Type B pancreatic cell (in vitro differentiated cells): Measurements from ENCODE around the gene IZUMO1R. TPM values are rescaled to one million over a fixed set of nuclear protein-coding genes. Genes with fewer than 3 reads are reported as not detected.

Experiments
- DNase-seq: peaks from one replicate; pipeline ENCODE4 v3.0.0; 2021; ENCODE audit warnings: mixed read lengths; ENCODE audit not compliant: unreplicated experiment; ENCODE audit errors: extremely low spot score
- H3K27ac Mint-ChIP-seq: 2 replicates; pipeline ENCODE4 v1.8.0; 2021; ENCODE audit warnings: mild to moderate bottlenecking, mixed read lengths
- H3K27me3 Mint-ChIP-seq: 2 replicates; pipeline ENCODE4 v1.8.0; 2021; ENCODE audit warnings: mixed read lengths
- H3K36me3 Mint-ChIP-seq: 2 replicates; pipeline ENCODE4 v1.8.0; 2021; ENCODE audit warnings: mixed read lengths
- H3K4me1 Mint-ChIP-seq: one replicate; pipeline ENCODE4 v1.8.0; 2021; ENCODE audit warnings: mixed read lengths; ENCODE audit not compliant: unreplicated experiment
- H3K4me3 Mint-ChIP-seq: 2 replicates; pipeline ENCODE4 v1.8.0; 2021; ENCODE audit warnings: mild to moderate bottlenecking, mixed read lengths
- H3K9me3 Mint-ChIP-seq: 2 replicates; pipeline ENCODE4 v1.8.0; 2021; ENCODE audit warnings: mixed read lengths
- total RNA-seq: library from RNA; stranded (reverse); gene quantifications from 2 replicates; pipeline ENCODE4 v1.2.1, GENCODE V29; 2021; ENCODE audit warnings: low replicate concordance
- TF ChIP-seq, protein P1 (sequence below): fragments of 200-600 bp; sonication (generic); conservative IDR thresholded peaks from 2 replicates; pipeline ENCODE4 v1.5.0; 2021; ENCODE audit warnings: antibody characterized with exemption, mild to moderate bottlenecking

IZUMO1R gene
- total RNA-seq, 1 donor from 2014 or later, result not detected

DNA sequence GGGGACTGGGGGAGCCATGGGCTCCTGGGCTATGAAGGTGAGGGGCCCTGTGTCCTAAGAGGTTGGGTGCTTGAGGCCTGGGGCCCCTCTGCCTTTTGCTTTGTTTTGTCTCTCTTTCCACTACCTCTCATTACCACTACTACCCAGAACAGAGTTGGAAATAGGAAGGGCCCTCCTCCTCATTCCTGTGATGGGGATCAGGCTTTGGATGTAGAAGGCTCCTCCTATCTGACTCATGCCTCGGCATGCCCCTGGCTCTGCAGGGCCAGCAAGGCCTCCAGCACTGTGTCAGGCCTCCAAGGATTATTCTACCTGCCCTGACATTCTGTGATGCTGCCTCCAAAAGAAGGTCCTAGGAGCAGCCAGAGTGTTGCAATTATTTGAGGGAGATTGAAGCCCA is 766 bp downstream of the IZUMO1R start:
- Mint-ChIP-seq H3K4me3 (no peak overlapping the region), H3K27ac (no peak overlapping the region), H3K9me3 (no peaks in the 10 kb centered on the region), H3K36me3 (no peaks in the 10 kb centered on the region), H3K27me3 (peaks cover 26% of the 10 kb centered on the region), H3K4me1 (peaks cover 3% of the 10 kb centered on the region)
- DNase-seq, result no peak
- TF ChIP-seq, protein P1, sequence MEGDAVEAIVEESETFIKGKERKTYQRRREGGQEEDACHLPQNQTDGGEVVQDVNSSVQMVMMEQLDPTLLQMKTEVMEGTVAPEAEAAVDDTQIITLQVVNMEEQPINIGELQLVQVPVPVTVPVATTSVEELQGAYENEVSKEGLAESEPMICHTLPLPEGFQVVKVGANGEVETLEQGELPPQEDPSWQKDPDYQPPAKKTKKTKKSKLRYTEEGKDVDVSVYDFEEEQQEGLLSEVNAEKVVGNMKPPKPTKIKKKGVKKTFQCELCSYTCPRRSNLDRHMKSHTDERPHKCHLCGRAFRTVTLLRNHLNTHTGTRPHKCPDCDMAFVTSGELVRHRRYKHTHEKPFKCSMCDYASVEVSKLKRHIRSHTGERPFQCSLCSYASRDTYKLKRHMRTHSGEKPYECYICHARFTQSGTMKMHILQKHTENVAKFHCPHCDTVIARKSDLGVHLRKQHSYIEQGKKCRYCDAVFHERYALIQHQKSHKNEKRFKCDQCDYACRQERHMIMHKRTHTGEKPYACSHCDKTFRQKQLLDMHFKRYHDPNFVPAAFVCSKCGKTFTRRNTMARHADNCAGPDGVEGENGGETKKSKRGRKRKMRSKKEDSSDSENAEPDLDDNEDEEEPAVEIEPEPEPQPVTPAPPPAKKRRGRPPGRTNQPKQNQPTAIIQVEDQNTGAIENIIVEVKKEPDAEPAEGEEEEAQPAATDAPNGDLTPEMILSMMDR, result no peak

DNA sequence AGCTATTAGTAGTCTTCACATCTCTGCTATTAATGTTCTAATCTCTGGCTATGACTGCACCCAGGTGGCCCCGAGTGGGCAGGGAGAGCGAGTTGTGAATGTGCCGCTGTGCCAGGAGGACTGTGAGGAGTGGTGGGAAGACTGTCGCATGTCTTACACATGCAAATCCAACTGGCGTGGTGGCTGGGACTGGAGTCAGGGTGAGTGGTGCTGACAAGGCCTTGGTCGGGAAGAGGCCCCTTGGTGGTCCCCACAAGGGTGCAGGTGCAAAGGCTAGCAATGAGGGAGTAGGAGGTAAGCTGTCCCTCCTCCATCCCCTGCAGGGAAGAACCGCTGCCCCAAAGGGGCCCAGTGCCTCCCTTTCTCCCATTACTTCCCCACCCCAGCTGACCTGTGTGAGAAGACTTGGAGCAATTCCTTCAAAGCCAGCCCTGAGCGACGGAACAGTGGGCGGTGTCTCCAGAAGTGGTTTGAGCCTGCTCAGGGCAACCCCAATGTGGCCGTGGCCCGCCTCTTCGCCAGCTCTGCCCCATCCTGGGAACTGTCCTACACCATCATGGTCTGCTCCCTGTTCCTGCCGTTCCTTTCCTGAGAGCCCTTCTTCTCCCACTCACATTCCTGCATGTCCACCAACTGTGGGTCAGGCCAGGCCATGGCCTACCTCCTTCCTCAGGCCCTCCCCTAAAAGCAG is 2.9 kb downstream of the IZUMO1R start:
- Mint-ChIP-seq H3K4me1 (peaks cover 4% of the 10 kb centered on the region), H3K9me3 (no peaks in the 10 kb centered on the region), H3K27ac (no peak overlapping the region), H3K4me3 (no peak overlapping the region), H3K27me3 (peaks cover 17% of the 10 kb centered on the region), H3K36me3 (no peaks in the 10 kb centered on the region)
- TF ChIP-seq, protein P1, result no peak
- DNase-seq, result no peak

DNA sequence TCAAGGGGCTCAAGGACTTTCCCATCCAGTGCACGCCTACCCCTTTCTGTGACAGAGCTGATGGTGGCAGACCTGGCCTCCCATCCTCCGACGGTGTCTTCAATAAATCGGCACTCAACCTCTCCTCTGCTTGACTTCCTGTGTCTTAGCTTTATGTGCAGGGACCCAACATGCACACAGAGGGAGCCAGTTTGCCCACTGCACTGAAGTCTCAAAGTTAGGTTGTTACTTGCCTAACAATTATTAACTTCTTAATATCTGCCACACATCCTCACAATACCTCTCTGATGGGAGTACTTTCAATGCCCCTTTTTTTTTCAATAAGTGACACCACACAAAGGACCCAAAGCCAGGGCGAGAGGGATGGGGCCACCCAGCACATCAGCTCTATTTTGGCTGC is 3.6 kb downstream of the IZUMO1R start:
- Mint-ChIP-seq H3K27ac (no peak overlapping the region), H3K27me3 (peaks cover 15% of the 10 kb centered on the region), H3K4me1 (peaks cover 4% of the 10 kb centered on the region), H3K9me3 (no peaks in the 10 kb centered on the region), H3K4me3 (no peak overlapping the region), H3K36me3 (no peaks in the 10 kb centered on the region)
- TF ChIP-seq, protein P1, result no peak
- no peak for DNase-seq

DNA sequence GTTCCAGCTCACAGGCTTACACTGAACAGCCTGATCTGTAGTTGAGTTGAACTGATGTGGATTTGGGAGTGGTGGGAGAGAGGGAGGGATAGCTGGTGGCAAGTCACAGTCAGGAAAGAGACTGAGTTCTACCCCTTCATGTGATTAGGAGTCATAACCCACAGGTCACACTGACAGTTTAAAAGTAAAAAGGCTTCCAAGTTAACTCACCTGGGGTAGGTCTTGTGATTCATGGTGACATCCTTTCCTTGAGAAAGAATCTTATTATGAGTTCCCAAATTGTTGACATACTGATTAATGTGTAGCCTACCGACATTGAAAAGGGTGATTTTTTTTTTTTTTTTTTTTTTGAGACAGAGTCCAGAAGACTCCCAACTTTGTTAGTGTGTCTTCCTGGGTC is 5.4 kb downstream of the IZUMO1R start:
- TF ChIP-seq, protein P1, result no peak

DNA sequence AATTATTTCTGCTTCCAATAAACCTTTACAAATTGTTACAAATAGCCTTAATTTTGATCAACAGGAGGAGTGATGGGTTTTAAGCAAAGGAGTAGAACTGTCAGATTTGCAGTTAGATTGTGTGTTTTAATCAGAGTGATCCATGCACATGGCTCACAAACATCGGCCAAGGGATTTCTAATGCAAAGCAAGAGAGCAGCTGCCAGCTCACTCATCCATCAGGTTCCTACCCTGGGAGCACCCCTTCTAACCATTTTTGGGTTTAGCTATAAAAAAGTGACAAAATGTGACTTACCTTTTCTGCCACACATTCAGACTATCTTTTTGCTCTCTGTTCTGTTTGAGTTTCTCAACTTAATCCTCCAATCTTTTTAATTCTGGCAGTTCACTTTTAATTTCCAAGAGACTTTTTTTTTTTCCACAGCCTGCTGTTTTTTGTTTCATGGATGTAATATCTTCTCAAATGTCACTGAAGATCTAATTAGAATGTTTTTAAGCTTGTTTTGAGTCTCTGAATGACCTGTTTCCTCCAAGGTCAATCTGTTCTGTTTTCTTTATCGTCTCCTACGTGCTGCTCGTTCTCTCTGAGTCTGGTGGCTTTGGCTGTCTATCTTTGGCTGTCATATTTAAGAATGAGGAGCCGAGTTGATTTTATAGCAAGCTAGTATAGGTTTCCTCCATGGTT is 6.0 kb downstream of the IZUMO1R start:
- Mint-ChIP-seq H3K27me3 (peaks cover 12% of the 10 kb centered on the region), H3K4me1 (peaks cover 4% of the 10 kb centered on the region), H3K4me3 (no peak overlapping the region), H3K36me3 (no peaks in the 10 kb centered on the region), H3K9me3 (no peaks in the 10 kb centered on the region), H3K27ac (no peak overlapping the region)
- DNase-seq, result no peak
- TF ChIP-seq, protein P1, result no peak

More for the DNA sequence above, 5.4 kb downstream of the IZUMO1R start:
- Mint-ChIP-seq H3K27ac (no peak overlapping the region), H3K36me3 (no peaks in the 10 kb centered on the region), H3K4me1 (peaks cover 4% of the 10 kb centered on the region), H3K9me3 (no peaks in the 10 kb centered on the region), H3K27me3 (peaks cover 10% of the 10 kb centered on the region), H3K4me3 (no peak overlapping the region)
- no peak for DNase-seq
